HG02884 (cell line): ENCODE data around the gene ACVRL1.

ENCODE experiments used
- ATAC-seq: cut with Tn5 transposase; IDR thresholded peaks from one replicate; pipeline ENCODE4 v1.9.1; 2021; ENCODE audit warnings: mild to moderate bottlenecking, moderate library complexity; ENCODE audit not compliant: unreplicated experiment

Gene ACVRL1

GRCh38 chr12:51907083-51907855, at the start of gene ACVRL1:
TSS of gene ACVRL1 (plus strand) at chr12:51907504. CDS start at chr12:51912475, 4,971 bp downstream.
- ATAC-seq: no peak

GRCh38 chr12:51860986-51861385, 46.3 kb upstream of the ACVRL1 start:
- ATAC-seq: no peak

DNA sequence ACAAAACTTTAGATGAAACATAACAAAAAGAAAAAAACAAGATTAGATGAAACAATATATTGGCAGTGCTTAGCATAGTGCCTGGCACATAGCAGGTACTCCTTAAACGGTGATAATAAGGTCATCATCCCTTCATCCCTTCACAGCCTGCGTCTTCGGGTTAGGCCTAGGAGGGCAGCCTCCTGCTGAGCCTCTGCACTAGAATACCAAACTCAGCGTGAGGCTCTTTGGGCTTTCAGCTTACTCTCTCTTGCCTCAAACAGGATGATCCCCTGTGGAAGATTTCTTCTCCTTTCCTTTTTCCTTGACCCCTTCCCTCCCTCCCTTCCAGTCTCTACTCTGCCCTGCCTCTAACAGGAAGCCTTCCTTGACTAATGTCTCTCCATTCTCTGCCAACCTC, 44.4 kb upstream of the ACVRL1 start:
- no peak for ATAC-seq

DNA sequence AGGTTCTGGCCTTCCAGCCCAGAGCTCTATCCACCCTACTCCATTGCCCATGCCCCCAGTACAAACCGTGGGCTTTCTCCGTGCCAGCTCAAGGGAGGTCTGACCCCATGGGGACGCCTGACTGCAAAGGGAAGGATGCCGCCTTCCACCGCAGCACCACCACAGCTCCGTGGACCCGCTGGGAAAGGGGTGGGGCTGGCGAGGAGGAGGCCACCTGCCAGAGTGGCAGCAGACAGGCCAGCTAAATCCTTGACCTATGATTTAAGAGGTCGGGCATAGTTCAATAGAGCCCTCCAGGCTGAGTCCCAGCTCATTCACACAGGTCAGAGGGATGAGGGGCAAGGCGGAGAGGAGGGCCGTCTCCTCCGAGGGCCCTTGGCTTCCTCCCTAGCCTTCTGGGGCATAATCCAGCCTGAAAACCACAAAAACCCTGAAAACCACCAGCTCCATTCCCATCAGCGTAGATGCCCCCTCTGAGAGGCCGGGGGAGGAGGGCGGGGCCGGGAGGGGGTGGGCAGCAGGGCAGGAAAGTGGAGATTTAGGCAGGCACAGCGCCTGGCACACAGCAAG, 43.9 kb upstream of the ACVRL1 start:
- ATAC-seq: no peak

DNA sequence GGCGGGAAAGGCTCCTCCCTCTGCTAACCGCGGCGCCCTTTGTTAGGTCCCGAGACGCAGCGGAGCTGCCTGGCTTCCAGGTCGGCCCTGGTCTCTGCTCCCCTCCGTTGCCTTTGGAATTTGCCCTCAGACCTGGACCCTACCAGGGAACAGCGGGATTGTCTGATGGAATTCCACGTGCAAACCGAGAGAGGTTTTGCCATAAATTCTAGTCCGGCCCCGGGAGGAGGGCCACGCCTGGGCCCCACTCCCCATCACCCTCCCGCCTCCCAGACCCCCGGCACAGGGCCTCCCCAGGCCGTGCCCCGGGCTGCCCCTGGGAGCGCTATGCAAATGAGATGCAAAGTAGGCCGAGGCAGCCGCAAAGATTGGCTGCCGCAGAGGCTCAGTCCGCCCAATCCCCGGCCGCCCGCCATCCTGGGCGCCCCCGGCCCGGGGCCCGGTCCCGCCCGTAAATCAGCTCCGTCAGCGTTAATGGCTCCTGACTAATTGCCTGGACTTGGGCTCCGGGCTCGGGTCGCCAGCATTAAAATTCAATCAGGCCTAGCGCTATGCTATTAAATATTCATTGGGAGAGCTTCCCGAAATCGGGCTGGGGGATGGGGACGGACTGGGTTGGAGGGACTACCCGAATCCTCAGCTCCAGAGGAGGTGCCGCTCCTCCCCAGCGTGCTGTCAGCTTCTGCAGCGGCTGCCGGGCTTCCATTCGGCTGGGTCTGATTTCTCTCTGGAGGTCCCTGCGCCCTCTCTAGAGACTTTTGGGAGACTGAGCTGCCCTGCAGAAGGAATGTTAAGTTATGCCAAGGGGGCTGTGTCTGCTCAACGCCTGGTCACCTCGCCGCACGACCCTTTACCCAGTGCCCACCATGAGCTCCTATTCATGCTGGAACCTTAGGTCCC, 43.1 kb upstream of the ACVRL1 start:
- ATAC-seq: no peak

DNA sequence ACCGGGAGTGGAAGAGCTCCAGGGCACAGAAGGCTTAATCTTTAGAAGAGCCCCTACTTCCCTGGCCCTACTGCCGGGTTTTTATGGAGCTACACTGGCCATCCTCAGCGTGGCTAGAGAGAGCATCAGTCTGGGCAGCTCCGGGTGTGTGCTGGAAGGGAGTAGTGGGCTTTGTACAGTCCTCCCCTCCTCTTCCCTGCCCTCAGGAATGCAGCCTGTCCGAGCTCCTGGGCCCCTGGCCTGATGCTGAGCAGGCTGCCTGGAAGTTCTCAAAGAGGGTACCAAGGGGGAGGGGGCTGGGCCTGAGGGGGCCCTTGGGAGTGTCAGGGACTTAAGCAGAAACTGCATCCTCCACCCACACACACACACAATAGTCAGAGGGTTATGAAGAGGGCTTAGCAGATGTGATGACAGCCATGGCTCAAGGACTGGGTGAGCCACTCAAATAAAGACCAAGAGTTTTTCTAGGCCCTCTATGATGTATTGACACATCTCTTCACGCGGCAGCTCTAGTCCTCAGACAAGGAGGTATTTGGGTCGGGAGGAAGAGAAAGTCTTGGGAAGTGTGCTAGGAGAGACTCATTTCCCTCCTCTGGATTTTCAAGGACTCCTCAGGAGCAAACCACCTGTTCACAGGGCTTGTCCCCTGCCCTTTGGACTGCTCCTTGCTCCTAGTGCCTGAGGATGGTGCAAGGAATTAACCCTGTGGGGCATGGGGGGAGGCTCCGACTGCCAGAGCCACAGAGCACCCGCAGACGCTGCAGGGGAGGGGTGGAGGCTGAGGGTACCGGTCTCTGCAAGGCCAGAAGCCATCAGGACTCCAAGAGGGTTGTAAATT, 42.3 kb upstream of the ACVRL1 start:
- ATAC-seq: no peak

GRCh38 chr12:51865757-51866270, 41.5 kb upstream of the ACVRL1 start:
- ATAC-seq: no peak

DNA sequence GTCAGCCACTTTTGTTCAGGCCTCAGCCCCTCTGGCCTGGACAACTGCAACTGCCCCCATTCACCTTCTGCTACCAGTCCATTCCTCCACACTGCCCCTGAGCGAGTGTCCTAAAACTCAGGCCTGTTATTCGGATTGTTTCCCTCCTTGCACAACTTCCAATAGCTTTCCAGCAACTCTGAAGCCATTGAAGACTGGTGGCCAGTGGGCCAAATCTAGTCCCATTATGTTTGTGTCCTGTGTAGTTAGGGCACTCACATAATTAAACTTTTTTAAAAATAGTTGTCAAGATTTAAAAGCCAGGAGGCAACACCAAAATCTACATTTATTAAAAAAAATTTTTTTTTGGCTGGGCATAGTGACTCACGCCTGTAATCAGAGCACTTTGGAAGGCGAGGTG, 41.0 kb upstream of the ACVRL1 start:
- no peak for ATAC-seq

DNA sequence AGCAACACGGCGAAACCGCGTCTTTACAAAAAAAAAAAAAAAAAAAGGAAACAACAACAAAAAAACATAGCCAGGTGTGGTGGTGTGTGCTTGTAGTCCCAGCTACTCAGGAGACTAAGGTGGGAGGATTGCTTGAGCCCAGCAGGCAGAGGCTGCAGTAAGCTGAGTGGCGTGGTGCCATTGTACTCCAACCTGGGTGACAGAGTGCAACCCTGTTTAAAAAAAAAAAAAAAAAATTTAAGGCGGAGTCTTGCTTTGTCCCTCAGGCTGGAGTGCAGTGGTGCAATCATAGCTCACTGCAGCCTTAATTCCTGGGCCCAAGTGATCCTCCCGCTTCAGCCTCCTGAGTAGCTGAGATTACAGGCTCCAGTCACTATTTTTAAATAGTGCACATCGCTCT, 40.5 kb upstream of the ACVRL1 start:
- ATAC-seq: no peak

DNA sequence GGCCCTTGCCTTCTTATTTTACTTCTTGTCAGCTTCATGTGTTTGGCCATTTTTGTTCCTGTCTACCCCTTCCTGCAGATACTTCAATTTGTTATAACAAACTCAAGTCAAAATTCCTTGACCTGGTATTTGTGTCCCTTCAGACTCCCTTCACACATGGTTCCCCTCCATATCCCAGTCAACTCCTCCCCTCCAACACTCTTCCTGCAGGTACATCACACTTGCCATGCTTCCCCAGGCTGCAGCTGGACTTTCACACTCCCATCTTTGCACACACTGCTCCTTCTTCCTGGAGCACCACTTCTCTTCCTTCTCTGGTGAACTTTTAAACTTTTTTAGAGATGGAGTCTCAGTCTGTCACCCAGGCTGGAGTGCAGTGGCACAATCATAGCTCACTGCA, 39.9 kb upstream of the ACVRL1 start:
- no peak for ATAC-seq

DNA sequence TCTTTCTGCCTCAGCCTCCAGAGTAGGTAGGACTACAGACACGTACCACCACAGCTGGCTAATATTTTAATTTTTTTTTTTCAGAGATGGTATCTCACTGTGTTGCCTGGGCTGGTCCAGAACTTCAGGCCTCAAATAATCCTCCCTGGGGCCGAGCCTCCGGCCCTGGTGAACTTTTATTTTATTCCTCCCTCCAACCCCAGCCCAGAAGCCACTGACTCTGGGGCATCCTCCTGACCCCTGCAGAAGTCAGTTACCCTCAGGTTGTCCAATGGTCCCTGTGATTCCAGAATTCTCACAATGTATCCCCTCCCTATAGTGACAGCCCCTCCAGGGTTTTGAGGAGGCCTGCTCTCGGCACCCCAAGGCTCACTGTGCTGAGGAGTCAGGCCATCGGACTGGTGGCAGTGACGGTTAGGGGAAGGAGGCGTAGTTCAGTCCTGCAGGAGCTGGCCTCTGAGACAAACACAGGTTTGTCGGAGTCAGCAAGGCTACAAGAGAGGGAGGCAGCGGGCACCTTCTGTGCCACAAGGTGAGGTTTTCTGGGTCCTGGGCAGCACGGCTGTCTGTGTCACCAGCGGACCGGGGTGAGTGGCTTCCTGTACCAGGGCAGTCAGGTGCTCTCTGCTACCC, 39.4 kb upstream of the ACVRL1 start:
- no peak for ATAC-seq

DNA sequence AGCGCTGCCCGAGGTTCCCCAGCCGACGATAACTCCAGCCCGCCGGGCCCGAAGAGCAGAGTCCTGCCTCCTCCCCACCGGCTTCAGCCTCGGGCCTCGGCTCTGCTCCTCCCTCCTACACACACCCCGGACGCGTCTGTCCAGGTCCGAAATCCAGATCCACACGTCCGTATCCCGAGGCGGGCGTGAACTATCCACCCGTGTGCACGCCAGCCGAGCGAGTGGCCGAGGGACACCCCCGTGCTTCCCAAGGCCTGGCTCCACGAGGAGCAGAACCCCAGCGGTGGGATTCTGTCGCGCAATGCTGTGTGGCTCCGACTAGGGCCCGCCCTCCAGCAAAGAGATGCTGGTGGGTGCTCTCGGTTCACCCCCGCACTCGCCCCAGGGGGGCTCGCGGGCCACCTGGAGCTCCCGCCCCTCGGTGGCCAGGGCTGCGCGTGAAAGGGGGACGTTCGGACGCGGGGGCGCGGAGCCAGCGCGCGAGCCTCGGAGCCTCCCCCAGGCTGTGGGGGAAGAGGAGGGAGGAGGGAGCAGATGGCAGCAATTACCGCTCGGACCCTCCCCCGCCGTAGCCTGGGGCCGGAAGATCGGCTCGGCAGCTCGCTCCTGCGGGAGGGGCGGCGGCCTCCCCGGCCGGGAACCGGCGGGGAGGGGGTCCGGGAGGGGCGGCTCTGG, 38.3 kb upstream of the ACVRL1 start:
- ATAC-seq: no peak

GRCh38 chr12:51869496-51869865, 37.8 kb upstream of the ACVRL1 start:
- ATAC-seq: no peak

DNA sequence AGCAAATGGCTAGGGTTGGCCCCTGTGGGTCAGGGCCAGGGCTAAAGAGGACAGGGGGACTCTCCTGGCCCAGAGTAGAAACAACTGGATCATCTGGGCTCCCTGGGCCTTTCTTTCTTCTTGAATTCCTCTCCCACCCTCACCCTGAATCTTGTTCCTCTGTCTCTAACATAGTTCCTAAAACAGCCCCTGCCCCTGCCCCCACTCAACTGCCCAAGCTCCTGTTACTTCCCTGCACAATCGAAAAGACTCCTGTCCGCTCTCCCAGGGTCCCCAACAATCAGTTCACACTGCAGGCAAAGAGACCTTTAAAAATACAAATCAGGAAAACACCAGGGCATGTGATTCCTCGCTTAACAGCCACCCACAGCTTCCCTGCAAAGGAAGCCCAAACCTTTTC, 37.4 kb upstream of the ACVRL1 start:
- ATAC-seq: no peak

- ATAC-seq: no peak
Observed at GRCh38 chr12:51870504-51870903, 36.8 kb upstream of the ACVRL1 start.

DNA sequence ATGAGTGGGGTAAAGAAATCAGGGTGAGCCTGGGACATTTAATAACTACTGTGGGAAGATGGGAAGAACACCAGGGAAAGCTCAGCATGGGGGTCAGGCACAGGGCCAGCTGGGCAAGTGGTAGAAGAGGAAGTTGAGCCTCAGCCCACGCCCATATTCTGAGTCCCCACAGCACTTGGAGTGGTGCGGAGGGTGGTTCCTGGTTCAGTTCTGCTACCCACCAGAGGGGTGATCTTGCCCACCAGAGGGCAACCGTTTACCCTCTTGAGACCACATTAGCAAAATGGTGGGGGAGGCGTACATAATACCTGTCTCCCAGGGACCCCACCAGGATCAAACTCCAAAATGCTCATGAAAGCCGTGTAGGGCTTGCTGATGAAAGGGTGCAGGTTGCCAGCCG, 36.2 kb upstream of the ACVRL1 start:
- no peak for ATAC-seq

DNA sequence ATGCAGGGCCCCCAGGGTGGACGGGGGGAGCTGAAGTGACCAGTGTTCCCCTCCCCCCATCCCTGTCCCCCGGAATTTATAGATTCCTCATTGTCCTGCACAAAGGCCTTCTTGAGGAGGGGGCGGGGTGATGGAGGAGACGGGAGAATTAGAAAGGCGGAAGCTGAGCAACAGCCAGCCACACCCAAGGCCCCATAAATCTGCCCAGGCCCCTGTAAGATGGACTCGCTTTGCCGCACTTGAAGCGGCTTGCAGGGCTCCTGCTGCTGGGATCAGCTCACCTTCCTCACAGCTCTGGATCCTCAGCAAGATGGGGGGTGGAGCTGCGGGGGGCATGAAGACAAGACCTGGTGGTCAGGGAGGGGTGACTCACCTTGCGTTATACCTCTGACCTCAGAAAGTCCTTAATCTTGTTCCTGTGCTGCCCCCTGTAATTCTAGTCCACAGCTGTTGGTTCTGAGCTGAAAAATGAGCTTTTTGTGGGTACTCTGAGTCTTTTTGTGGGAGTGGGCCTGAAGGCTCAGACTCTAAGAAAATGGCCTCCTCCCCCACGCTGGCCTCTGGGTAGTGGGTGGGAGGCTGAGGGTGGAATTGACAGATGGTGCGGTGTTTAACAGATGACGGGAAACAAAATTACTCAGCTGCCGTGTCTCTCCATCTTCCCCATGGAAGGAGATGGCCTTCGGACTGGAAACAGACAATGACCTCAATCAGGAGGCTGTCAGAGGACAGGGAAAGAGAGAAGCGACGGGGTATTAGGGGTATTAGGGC, 35.2 kb upstream of the ACVRL1 start:
- no peak for ATAC-seq

GRCh38 chr12:51872689-51872981, 34.7 kb upstream of the ACVRL1 start:
- ATAC-seq: no peak
